ENCODE data around the gene NKTR. TPM values are rescaled to one million over a fixed set of nuclear protein-coding genes. Genes with fewer than 3 reads are reported as not detected.

The NKTR gene
- total RNA-seq, 1 donor from 2014 or later, result 70.3 TPM

- FAIRE-seq, result no peak
- no peak overlapping the region for H3K4me3 Mint-ChIP-seq (ENCODE audit: unreplicated experiment)
- no peak overlapping the region for H3K27ac Mint-ChIP-seq (ENCODE audit: unreplicated experiment)
- no peak for TF ChIP-seq EZH2 (IDR thresholded peaks at IDR 0.05; ENCODE audit: insufficient read depth, low read length)
- TF ChIP-seq CTCF (IDR thresholded peaks at IDR 0.05; ENCODE audit: insufficient read depth, low read depth, low read length), result no peak
- no peak overlapping the region for H3K4me2 ChIP-seq (ENCODE audit: low read length)
- no peaks in the 10 kb centered on the region for H3K4me1 ChIP-seq (ENCODE audit: insufficient read depth, low read length)
- H3K27me3 Mint-ChIP-seq (ENCODE audit: low read depth, unreplicated experiment), result peaks cover 9% of the 10 kb centered on the region
- peaks cover 3% of the 10 kb centered on the region for H3K4me1 Mint-ChIP-seq (ENCODE audit: low read depth, unreplicated experiment)
- H3K27me3 ChIP-seq (ENCODE audit: insufficient read depth, low read length), result no peaks in the 10 kb centered on the region
- DNase-seq (ENCODE audit: low read depth), result no peak
- H3K36me3 ChIP-seq (ENCODE audit: insufficient read depth, low read length), result no peaks in the 10 kb centered on the region
- H3K79me2 ChIP-seq (ENCODE audit: insufficient read depth, low read length), result no peaks in the 10 kb centered on the region
- H3K36me3 Mint-ChIP-seq (ENCODE audit: low read depth, unreplicated experiment), result peaks cover 11% of the 10 kb centered on the region
- H4K20me1 ChIP-seq (ENCODE audit: insufficient read depth, low read length), result peaks cover 16% of the 10 kb centered on the region
- H3K9ac ChIP-seq (ENCODE audit: low read length), result no peak overlapping the region
- no peak overlapping the region for H2AFZ ChIP-seq (ENCODE audit: low read depth, low read length)
- no peak overlapping the region for H3K4me3 ChIP-seq (ENCODE audit: insufficient read depth, low read depth, low read length)
- H3K27ac ChIP-seq (ENCODE audit: low read depth, low read length), result no peak overlapping the region
- peaks cover 2% of the 10 kb centered on the region for H3K9me3 Mint-ChIP-seq (ENCODE audit: unreplicated experiment)
- H3K9me3 ChIP-seq (ENCODE audit: insufficient read depth, low read depth, low read length), result peaks cover 3% of the 10 kb centered on the region
Observed at GRCh38 chr3:42666022-42666421, 65.5 kb downstream of the NKTR start.

- FAIRE-seq, result no peak
Observed at GRCh38 chr3:42666577-42666998, 66.1 kb downstream of the NKTR start.

More at GRCh38 chr3:42666577-42666998, 66.1 kb downstream of the NKTR start:
- H3K36me3 Mint-ChIP-seq (ENCODE audit: low read depth, unreplicated experiment), result peaks cover 6% of the 10 kb centered on the region
- Histone ChIP-seq H3K4me3 (ENCODE audit: insufficient read depth, low read depth, low read length) (no peak overlapping the region), H2AFZ (ENCODE audit: low read depth, low read length) (no peak overlapping the region), H3K4me2 (ENCODE audit: low read length) (no peak overlapping the region), H3K9me3 (ENCODE audit: insufficient read depth, low read depth, low read length) (peaks cover 3% of the 10 kb centered on the region), H3K36me3 (ENCODE audit: insufficient read depth, low read length) (no peaks in the 10 kb centered on the region), H3K9ac (ENCODE audit: low read length) (no peak overlapping the region), H3K4me1 (ENCODE audit: insufficient read depth, low read length) (no peaks in the 10 kb centered on the region), H3K79me2 (ENCODE audit: insufficient read depth, low read length) (no peaks in the 10 kb centered on the region), H3K27ac (ENCODE audit: low read depth, low read length) (no peak overlapping the region), H4K20me1 (ENCODE audit: insufficient read depth, low read length) (peaks cover 11% of the 10 kb centered on the region), H3K27me3 (ENCODE audit: insufficient read depth, low read length) (no peaks in the 10 kb centered on the region)
- no peak overlapping the region for H3K27ac Mint-ChIP-seq (ENCODE audit: unreplicated experiment)
- H3K4me3 Mint-ChIP-seq (ENCODE audit: unreplicated experiment), result no peak overlapping the region
- H3K27me3 Mint-ChIP-seq (ENCODE audit: low read depth, unreplicated experiment), result peaks cover 10% of the 10 kb centered on the region
- no peak for TF ChIP-seq CTCF (IDR thresholded peaks at IDR 0.05; ENCODE audit: insufficient read depth, low read depth, low read length)
- TF ChIP-seq EZH2 (IDR thresholded peaks at IDR 0.05; ENCODE audit: insufficient read depth, low read length), result no peak
- peaks cover 3% of the 10 kb centered on the region for H3K4me1 Mint-ChIP-seq (ENCODE audit: low read depth, unreplicated experiment)
- no peak for DNase-seq (ENCODE audit: low read depth)
- peaks cover 2% of the 10 kb centered on the region for H3K9me3 Mint-ChIP-seq (ENCODE audit: unreplicated experiment)
